Heart left ventricle (tissue), 13 donors: ENCODE measurements around the gene RILP.

Experiments used
- POLR2A ChIP-seq, 2 donors: fragments of 450-650 bp; IDR thresholded peaks; one replicate each; pipeline ENCODE4 v1.6.1; 2017; ENCODE audit warnings: antibody characterized with exemption in 2 of 2, mild to moderate bottlenecking in 2 of 2, moderate library complexity in 2 of 2
- TF ChIP-seq, protein P1 (sequence below), 12 donors: fragments of 200-600 bp; sonication (generic) in 4 of 12; IDR thresholded peaks; one replicate each; pipeline versions ENCODE4 v1.5.0 to v1.8.0; 2018 to 2022; ENCODE audit warnings: antibody characterized with exemption in 12 of 12, mild to moderate bottlenecking in 5 of 12
- donor health status: ischemic (EF 13 %, LVEDD 7.1; RV severe dilation, severe dysfunction).
- donor health status: DM: no; HTN: yes; CAD: no.
- donor health status: DM: no; HTN: no; CAD: no.
- donor health status: ischemic (EF 25% LVEDD 6.9; RV normal size, moderate dysfunction).
- donor health status: ischemic (EF 25% LVEDD 5.7; RV mildly dilated, moderate dysfunction).
- donor health status: ischemic (EF 35%, LVEDD 5.7; RV mildly dilated, moderate dysfunction).
- donor health status: nonischemic (EF 11% LVEDD 7.7; RV severe dilation, severe dysfunction).
- donor health status: DM: yes; HTN: yes; CAD: no.
- donor health status: PGD.
- donor health status: ischemic (EF 29% LVEDD 5.4; RV normal size, mild dysfunction).
- donor health status: nonischemic (EF 23%, LVEDD 6.1; RV moderate dilation, normal function).

DNA sequence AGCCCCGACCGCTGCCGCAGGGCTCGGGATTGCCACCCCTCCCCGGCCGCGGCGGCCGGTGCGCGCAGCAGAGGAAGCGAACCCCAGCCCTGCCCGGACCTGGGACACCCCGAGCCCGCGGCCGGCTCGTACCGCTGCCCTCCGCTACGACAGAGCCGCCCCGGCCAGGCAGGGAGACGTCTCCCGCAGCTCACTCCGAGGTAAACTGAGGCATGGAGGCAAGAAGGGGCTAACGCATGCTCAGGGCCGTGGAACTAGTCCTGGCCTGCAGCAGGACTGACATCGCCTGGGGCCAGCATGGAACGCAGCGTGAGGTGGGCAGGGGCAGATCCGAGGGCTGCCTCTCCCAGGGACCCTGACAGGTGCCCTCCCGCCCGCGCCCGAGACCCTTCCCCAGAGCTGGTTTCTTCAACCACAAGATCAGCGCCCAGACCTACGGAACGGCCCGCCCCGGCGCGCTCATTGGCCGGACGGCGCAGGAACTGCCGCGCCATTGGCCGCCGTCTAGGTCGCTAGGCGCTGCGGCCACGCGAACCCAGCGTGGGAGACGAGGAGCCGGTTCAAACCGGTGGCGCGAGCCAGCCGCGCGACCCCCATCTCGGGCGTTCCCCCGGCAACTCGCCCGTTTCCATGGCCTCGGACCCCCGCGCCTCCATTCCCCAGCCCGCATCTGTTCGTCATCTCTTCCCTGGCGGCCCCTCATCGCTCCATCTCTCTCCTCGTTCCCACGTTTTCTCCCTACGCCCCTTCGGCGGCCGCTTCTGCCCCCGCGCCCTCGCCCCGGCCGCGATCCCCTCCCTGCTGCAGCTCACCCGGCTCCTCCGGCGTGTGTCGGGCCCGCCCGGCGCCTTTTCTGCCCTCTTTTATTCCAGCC is 21.4 kb downstream of the RILP start, which contains the start of gene SLC43A2:
- TF ChIP-seq, protein P1, sequence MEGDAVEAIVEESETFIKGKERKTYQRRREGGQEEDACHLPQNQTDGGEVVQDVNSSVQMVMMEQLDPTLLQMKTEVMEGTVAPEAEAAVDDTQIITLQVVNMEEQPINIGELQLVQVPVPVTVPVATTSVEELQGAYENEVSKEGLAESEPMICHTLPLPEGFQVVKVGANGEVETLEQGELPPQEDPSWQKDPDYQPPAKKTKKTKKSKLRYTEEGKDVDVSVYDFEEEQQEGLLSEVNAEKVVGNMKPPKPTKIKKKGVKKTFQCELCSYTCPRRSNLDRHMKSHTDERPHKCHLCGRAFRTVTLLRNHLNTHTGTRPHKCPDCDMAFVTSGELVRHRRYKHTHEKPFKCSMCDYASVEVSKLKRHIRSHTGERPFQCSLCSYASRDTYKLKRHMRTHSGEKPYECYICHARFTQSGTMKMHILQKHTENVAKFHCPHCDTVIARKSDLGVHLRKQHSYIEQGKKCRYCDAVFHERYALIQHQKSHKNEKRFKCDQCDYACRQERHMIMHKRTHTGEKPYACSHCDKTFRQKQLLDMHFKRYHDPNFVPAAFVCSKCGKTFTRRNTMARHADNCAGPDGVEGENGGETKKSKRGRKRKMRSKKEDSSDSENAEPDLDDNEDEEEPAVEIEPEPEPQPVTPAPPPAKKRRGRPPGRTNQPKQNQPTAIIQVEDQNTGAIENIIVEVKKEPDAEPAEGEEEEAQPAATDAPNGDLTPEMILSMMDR (IDR thresholded peaks at IDR 0.05): no peak
- TF ChIP-seq POLR2A (IDR thresholded peaks at IDR 0.05): no peak
